Mesenchymal stem cell (in vitro differentiated cells and primary cell): Measurements from ENCODE around the gene SRP19.

Experiments used
- DNase-seq: peaks from one replicate; pipeline ENCODE4 v3.0.0-alpha.2; 2013
- H2AFZ ChIP-seq: one replicate; pipeline ENCODE4 v1.6.1; 2013; ENCODE audit warnings: low read depth, mild to moderate bottlenecking, control low read depth, inconsistent platforms, low read length, moderate library complexity
- H2AK5ac ChIP-seq: 2 replicates; pipeline ENCODE4 v1.6.1; 2013; ENCODE audit warnings: low read length, moderate library complexity, mild to moderate bottlenecking, inconsistent platforms; ENCODE audit not compliant: severe bottlenecking
- H2BK120ac ChIP-seq: one replicate; pipeline ENCODE4 v1.6.1; 2013; ENCODE audit warnings: low read depth, mild to moderate bottlenecking, inconsistent platforms, low read length, moderate library complexity
- H2BK12ac ChIP-seq, 2 experiments: one replicate each; pipeline ENCODE4 v1.6.1; 2013; ENCODE audit warnings: inconsistent platforms in 2 of 2, low read length in 2 of 2, mild to moderate bottlenecking in 2 of 2, moderate library complexity in 2 of 2, control low read depth in 1 of 2
- H2BK15ac ChIP-seq: one replicate; pipeline ENCODE4 v1.6.1; 2013; ENCODE audit warnings: mild to moderate bottlenecking, low read depth, inconsistent platforms; ENCODE audit not compliant: poor library complexity, severe bottlenecking
- H2BK5ac ChIP-seq: 2 replicates; pipeline ENCODE4 v1.6.1; 2013; ENCODE audit warnings: low read depth, mild to moderate bottlenecking, low read length, control low read depth, inconsistent platforms; ENCODE audit not compliant: poor library complexity, severe bottlenecking
- H3K14ac ChIP-seq, 2 experiments: one replicate each; pipeline ENCODE4 v1.6.1; 2013; ENCODE audit warnings: inconsistent platforms in 2 of 2, low read length in 2 of 2, control low read depth in 1 of 2, mild to moderate bottlenecking in 1 of 2, moderate library complexity in 1 of 2
- H3K18ac ChIP-seq, 2 experiments: one replicate each; pipeline ENCODE4 v1.6.1; 2013; ENCODE audit warnings: inconsistent platforms in 2 of 2, low read length in 2 of 2, control low read depth in 1 of 2, low read depth in 1 of 2, mild to moderate bottlenecking in 1 of 2
- H3K23ac ChIP-seq, 2 experiments: one replicate each; pipeline ENCODE4 v1.6.1; 2013; ENCODE audit warnings: inconsistent platforms in 2 of 2, low read length in 2 of 2, mild to moderate bottlenecking in 2 of 2, moderate library complexity in 2 of 2, control low read depth in 1 of 2
- H3K27ac ChIP-seq: 2 replicates; pipeline ENCODE4 v1.5.1; 2013; ENCODE audit warnings: mild to moderate bottlenecking, moderate library complexity, low read length, control low read depth, inconsistent platforms; ENCODE audit not compliant: poor library complexity, severe bottlenecking
- H3K27me3 ChIP-seq, 2 experiments: 2 replicates each; pipeline versions ENCODE4 v1.6.1 to v1.7.0; 2013; ENCODE audit warnings: low read length in 2 of 2, mild to moderate bottlenecking in 2 of 2, moderate library complexity in 2 of 2, control low read depth in 1 of 2, inconsistent platforms in 1 of 2; ENCODE audit not compliant: control insufficient read depth in 1 of 2, insufficient read depth in 1 of 2
- H3K36me3 ChIP-seq, 2 experiments: 2 replicates each; pipeline versions ENCODE4 v1.6.1 to v1.7.0; 2013; ENCODE audit warnings: low read length in 2 of 2, control low read depth in 1 of 2, inconsistent platforms in 1 of 2, low read depth in 1 of 2, mild to moderate bottlenecking in 1 of 2; ENCODE audit not compliant: insufficient read depth in 2 of 2, control insufficient read depth in 1 of 2
- H3K4ac ChIP-seq, 2 experiments: one replicate each; pipeline ENCODE4 v1.6.1; 2013; ENCODE audit warnings: inconsistent platforms in 2 of 2, low read length in 2 of 2, mild to moderate bottlenecking in 2 of 2, moderate library complexity in 2 of 2, control low read depth in 1 of 2, low read depth in 1 of 2
- H3K4me1 ChIP-seq: 2 replicates; pipeline ENCODE4 v1.6.1; 2013; ENCODE audit warnings: low read depth, low read length, control low read depth; ENCODE audit not compliant: control insufficient read depth, insufficient read depth
- H3K4me2 ChIP-seq: 2 replicates; pipeline ENCODE4 v1.6.1; 2013; ENCODE audit warnings: low read length, mild to moderate bottlenecking, inconsistent platforms; ENCODE audit not compliant: poor library complexity, severe bottlenecking
- H3K4me3 ChIP-seq, 2 experiments: 2 replicates each; pipeline versions ENCODE4 v1.5.1 to v1.7.0; 2013; ENCODE audit warnings: low read length in 2 of 2, mild to moderate bottlenecking in 2 of 2, control low read depth in 1 of 2, low read depth in 1 of 2; ENCODE audit not compliant: insufficient read depth in 1 of 2
- H3K79me1 ChIP-seq: replicated peaks from 2 replicates; pipeline ENCODE4 v1.6.1; 2013; ENCODE audit warnings: mild to moderate bottlenecking, control low read depth, low read length, inconsistent platforms; ENCODE audit not compliant: poor library complexity, severe bottlenecking
- H3K9ac ChIP-seq: 2 replicates; pipeline ENCODE4 v1.7.0; 2013; ENCODE audit warnings: mild to moderate bottlenecking, low read length, moderate library complexity
- H3K9me3 ChIP-seq: 2 replicates; pipeline ENCODE4 v1.7.0; 2013; ENCODE audit warnings: mild to moderate bottlenecking, low read length; ENCODE audit not compliant: control insufficient read depth
- H4K8ac ChIP-seq: one replicate; pipeline ENCODE4 v1.6.1; 2013; ENCODE audit warnings: inconsistent platforms, mild to moderate bottlenecking, low read length, moderate library complexity
- H4K91ac ChIP-seq: one replicate; pipeline ENCODE4 v1.6.1; 2013; ENCODE audit warnings: mild to moderate bottlenecking, low read length, inconsistent platforms
- WGBS: methylation state at CpG from one replicate; pipeline ENCODE4 v1.1.7; 2013; ENCODE audit warnings: mixed read lengths; 5-methylcytosine and 5-hydroxymethylcytosine counted together

SRP19 gene

GRCh38 chr5:112865128-112865527 is 4.0 kb downstream of the SRP19 start:
- Histone ChIP-seq H3K9me3 (no peaks in the 10 kb centered on the region), H3K4ac (no peak overlapping the region), H2BK120ac (no peak overlapping the region), H3K27me3 (no peaks in the 10 kb centered on the region), H3K4me1 (peaks cover 10% of the 10 kb centered on the region), H2AFZ (no peak overlapping the region), H3K36me3 (peaks cover 23 to 73% of the 10 kb centered on the region in 2 experiments), H3K23ac (no peak overlapping the region), H3K4me3 (no peak overlapping the region), H3K18ac (no peak overlapping the region), H3K27ac (no peak overlapping the region), H2BK12ac (no peak overlapping the region), H3K79me1 (peaks cover 8% of the 10 kb centered on the region), H3K4me2 (no peak overlapping the region), H2AK5ac (no peak overlapping the region), H2BK5ac (no peak overlapping the region), H4K91ac (no peak overlapping the region), H3K14ac (no peak overlapping the region), H2BK15ac (no peak overlapping the region), H3K9ac (no peak overlapping the region), H4K8ac (no peak overlapping the region)
- 85% methylated on average over 2 of the region's 3 CpGs for WGBS
- DNase-seq, result no peak

DNA sequence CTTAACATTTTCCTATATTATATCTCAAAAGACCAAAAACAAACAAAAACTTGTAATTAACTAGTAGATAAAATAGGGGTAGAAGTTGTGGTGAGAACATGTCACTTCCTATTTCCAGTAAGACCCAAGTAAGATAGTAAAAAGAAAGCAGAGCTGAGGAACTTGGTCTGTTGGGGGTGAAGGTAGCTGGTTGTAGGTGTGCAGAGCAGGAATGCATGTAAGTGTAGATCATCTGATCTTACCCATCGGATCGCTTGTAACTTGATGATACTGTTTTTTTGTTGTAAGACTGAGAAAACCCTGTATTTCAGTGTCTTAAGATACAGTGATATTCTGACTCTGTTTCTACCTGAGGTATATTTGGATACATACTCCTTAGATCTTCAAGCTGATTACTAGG is 5.7 kb downstream of the SRP19 start:
- Histone ChIP-seq H3K27me3 (no peaks in the 10 kb centered on the region), H3K27ac (no peak overlapping the region), H3K4me3 (no peak overlapping the region), H3K79me1 (peaks cover 15% of the 10 kb centered on the region), H2BK15ac (no peak overlapping the region), H3K4me2 (no peak overlapping the region), H2AFZ (no peak overlapping the region), H4K8ac (no peak overlapping the region), H3K4ac (no peak overlapping the region), H2AK5ac (no peak overlapping the region), H3K9ac (no peak overlapping the region), H3K36me3 (peaks cover 33 to 84% of the 10 kb centered on the region in 2 experiments), H2BK12ac (no peak overlapping the region), H3K18ac (no peak overlapping the region), H3K9me3 (no peaks in the 10 kb centered on the region), H4K91ac (no peak overlapping the region), H3K4me1 (peaks cover 8% of the 10 kb centered on the region), H2BK120ac (no peak overlapping the region), H3K23ac (no peak overlapping the region), H3K14ac (no peak overlapping the region), H2BK5ac (no peak overlapping the region)
- no peak for DNase-seq
- WGBS, result no CpG with 5 or more reads among the region's 2 CpGs

- no peak overlapping the region for H3K4me3 ChIP-seq
- no peak overlapping the region for H3K4ac ChIP-seq
- H3K36me3 ChIP-seq, result peaks cover 33 to 88% of the 10 kb centered on the region in 2 experiments
- DNase-seq, result no peak
- no peak overlapping the region for H4K91ac ChIP-seq
- no peak overlapping the region for H3K4me2 ChIP-seq
- H2BK120ac ChIP-seq, result no peak overlapping the region
- WGBS, result 98% methylated on average over 5 of the region's 5 CpGs
- H2AK5ac ChIP-seq, result no peak overlapping the region
- H3K27ac ChIP-seq, result no peak overlapping the region
- H2BK5ac ChIP-seq, result no peak overlapping the region
- H2AFZ ChIP-seq, result no peak overlapping the region
- H3K14ac ChIP-seq, result no peak overlapping the region
- no peak overlapping the region for H3K23ac ChIP-seq
- H2BK15ac ChIP-seq, result no peak overlapping the region
- H3K27me3 ChIP-seq, result no peaks in the 10 kb centered on the region
- no peak overlapping the region for H2BK12ac ChIP-seq
- peaks cover 15% of the 10 kb centered on the region for H3K79me1 ChIP-seq
- no peak overlapping the region for H4K8ac ChIP-seq
- no peak overlapping the region for H3K18ac ChIP-seq
- H3K9me3 ChIP-seq, result no peaks in the 10 kb centered on the region
- no peak overlapping the region for H3K9ac ChIP-seq
- H3K4me1 ChIP-seq, result peaks cover 7% of the 10 kb centered on the region
Measured at GRCh38 chr5:112867411-112867810, 6.3 kb downstream of the SRP19 start.

DNA sequence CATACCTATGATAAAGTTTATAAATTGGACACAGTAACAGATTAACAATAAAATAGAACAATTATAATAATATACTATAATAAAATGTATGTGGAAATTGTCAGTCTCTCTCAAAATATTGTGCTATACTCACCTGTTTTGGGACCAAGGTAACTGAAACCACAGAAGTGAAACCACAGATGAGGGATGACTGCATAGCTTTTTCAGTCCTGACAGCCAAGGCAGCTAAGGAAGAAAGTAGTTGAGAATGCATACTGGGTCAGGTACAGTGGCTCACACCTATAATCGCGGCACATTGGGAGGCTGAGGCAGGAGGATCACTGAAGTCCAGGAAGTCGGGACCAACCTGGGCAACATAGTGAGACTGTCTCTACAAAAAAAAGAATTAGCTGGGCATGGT is 8.9 kb downstream of the SRP19 start:
- WGBS, result 99% methylated on average over 3 of the region's 3 CpGs
- Histone ChIP-seq H3K4me2 (no peak overlapping the region), H2BK5ac (no peak overlapping the region), H3K36me3 (peaks cover 31 to 72% of the 10 kb centered on the region in 2 experiments), H3K27me3 (no peaks in the 10 kb centered on the region), H3K4me3 (no peak overlapping the region), H3K4ac (no peak overlapping the region), H3K4me1 (no peaks in the 10 kb centered on the region), H2BK15ac (no peak overlapping the region), H2AK5ac (no peak overlapping the region), H3K9ac (no peak overlapping the region), H2AFZ (no peak overlapping the region), H3K79me1 (peaks cover 22% of the 10 kb centered on the region), H3K18ac (no peak overlapping the region), H4K91ac (no peak overlapping the region), H4K8ac (no peak overlapping the region), H3K23ac (no peak overlapping the region), H3K14ac (no peak overlapping the region), H3K9me3 (no peaks in the 10 kb centered on the region), H2BK120ac (no peak overlapping the region), H2BK12ac (no peak overlapping the region), H3K27ac (no peak overlapping the region)
- no peak for DNase-seq
